Left ventricle myocardium inferior (tissue), 1 donor: Measurements from ENCODE around the gene PABPN1. TPM values are rescaled to one million over a fixed set of nuclear protein-coding genes. Genes with fewer than 3 reads are reported as not detected.

ENCODE experiments used
- DNase-seq: peaks from one replicate; pipeline ENCODE4 v3.0.0-alpha.2; 2020
- H3K27ac ChIP-seq: fragments of 200-600 bp; replicated peaks from 2 replicates; pipeline ENCODE4 v1.8.0; 2021
- H3K27me3 ChIP-seq: fragments of 200-600 bp; 2 replicates; pipeline ENCODE4 v1.8.0; 2021; ENCODE audit warnings: low read depth
- H3K36me3 ChIP-seq: fragments of 200-600 bp; 2 replicates; pipeline ENCODE4 v1.8.0; 2021
- H3K4me1 ChIP-seq: fragments of 200-600 bp; 2 replicates; pipeline ENCODE4 v1.8.0; 2021
- H3K4me3 ChIP-seq: fragments of 200-600 bp; 2 replicates; pipeline ENCODE4 v1.8.0; 2021; ENCODE audit warnings: mild to moderate bottlenecking, moderate library complexity
- H3K9me3 ChIP-seq: fragments of 200-600 bp; replicated peaks from 2 replicates; pipeline ENCODE4 v1.8.0; 2021
- intact Hi-C: fragments of 100-400 bp; cut with micrococcal nuclease; formaldehyde crosslinking; loops from one replicate; pipeline ENCODE4 v1.11.0; 2022
- total RNA-seq: library from RNA; stranded (reverse); fragmentation: NEBNext Ultra II Directional; extraction: Animal tissue kit (Norgen Biotek cat#: 25700); gene quantifications from one replicate; pipeline ENCODE4 v1.2.1, GENCODE V29; 2021
- TF ChIP-seq, protein P1 (sequence below): fragments of 200-600 bp; IDR thresholded peaks from 2 replicates; pipeline ENCODE4 v1.8.0; 2021; ENCODE audit warnings: antibody characterized with exemption, mild to moderate bottlenecking, borderline replicate concordance
- donor health status: DM: no; HTN: yes; CAD: no; lungs with severe emphysema.

Gene PABPN1
- total RNA-seq, 1 donor from 2014 or later = 71.2 TPM

DNA sequence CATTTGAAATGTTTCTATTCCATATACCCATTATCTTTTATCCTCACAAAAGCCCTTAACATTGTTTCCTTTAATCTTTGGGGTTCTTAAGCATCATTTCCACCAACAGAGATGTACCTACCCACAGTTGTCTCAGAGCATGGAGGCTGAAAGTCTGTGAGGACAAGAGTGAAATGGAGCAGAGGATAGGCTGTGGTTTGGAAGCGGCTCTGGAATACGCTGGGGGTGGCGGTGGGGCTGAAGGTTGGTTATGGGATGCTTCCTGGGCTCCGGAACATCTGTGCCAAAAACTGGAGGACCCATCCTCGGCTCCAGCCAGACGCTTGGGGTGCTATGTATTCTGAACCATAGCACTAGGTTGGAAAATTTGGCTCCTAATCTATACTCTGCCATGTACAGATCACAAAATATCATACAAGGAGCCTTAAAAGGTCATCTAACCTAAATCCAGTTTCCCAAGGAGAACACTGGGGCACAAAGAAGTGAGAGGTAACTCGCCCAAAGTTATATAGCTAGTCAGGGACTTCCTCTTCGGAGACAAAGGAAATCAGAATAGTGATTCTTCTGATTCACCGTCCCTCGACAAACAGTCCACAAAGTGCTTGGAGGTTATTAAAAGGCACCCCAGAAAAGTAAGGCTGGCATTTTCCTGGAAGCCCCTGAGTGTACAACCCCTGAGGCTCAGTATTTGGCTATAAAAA is 21.1 kb upstream of the PABPN1 start:
- no peaks in the 10 kb centered on the region for H3K9me3 ChIP-seq
- DNase-seq = no peak
- intact Hi-C loops = no loop called here
- peak overlapping the region; percentile 99 for H3K27ac ChIP-seq
- H3K27me3 ChIP-seq = no peaks in the 10 kb centered on the region
- TF ChIP-seq, protein P1, sequence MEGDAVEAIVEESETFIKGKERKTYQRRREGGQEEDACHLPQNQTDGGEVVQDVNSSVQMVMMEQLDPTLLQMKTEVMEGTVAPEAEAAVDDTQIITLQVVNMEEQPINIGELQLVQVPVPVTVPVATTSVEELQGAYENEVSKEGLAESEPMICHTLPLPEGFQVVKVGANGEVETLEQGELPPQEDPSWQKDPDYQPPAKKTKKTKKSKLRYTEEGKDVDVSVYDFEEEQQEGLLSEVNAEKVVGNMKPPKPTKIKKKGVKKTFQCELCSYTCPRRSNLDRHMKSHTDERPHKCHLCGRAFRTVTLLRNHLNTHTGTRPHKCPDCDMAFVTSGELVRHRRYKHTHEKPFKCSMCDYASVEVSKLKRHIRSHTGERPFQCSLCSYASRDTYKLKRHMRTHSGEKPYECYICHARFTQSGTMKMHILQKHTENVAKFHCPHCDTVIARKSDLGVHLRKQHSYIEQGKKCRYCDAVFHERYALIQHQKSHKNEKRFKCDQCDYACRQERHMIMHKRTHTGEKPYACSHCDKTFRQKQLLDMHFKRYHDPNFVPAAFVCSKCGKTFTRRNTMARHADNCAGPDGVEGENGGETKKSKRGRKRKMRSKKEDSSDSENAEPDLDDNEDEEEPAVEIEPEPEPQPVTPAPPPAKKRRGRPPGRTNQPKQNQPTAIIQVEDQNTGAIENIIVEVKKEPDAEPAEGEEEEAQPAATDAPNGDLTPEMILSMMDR = no peak
- peaks cover 12% of the 10 kb centered on the region for H3K36me3 ChIP-seq
- H3K4me3 ChIP-seq = peak overlapping the region; percentile 86
- H3K4me1 ChIP-seq = peaks cover 57% of the 10 kb centered on the region

DNA sequence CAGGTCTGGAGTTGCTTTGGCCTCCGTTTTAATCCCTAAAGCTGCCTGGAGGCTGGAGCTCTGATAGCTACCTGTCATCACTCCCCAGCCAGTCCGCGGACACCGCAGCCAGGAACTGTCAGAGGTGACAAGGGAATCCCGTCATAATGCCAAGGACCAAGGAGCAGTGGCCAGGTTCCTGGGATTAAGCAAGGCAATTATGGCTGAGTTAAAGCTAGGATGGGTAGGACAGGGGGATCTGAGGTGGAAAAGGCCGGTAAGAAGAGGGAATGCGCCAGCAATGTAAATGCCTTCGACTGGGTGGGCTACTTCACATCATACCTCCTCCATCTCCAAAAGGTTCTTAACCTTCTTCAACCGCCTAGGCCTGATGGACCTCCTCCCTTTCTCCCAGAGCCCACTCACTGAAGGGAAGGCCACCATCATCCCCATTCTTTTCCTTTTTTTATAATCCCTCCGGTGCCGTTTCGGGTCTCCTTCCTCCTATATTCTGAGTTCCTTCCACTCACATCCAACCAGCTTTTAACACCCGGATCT is 20.5 kb upstream of the PABPN1 start:
- Histone ChIP-seq H3K4me1 (peaks cover 55% of the 10 kb centered on the region), H3K27ac (peak overlapping the region; percentile 99), H3K27me3 (no peaks in the 10 kb centered on the region), H3K36me3 (peaks cover 12% of the 10 kb centered on the region), H3K9me3 (no peaks in the 10 kb centered on the region), H3K4me3 (peak overlapping the region; percentile 86)
- intact Hi-C loops = no loop called here
- TF ChIP-seq, protein P1 = no peak
- DNase-seq = peak; percentile 73

DNA sequence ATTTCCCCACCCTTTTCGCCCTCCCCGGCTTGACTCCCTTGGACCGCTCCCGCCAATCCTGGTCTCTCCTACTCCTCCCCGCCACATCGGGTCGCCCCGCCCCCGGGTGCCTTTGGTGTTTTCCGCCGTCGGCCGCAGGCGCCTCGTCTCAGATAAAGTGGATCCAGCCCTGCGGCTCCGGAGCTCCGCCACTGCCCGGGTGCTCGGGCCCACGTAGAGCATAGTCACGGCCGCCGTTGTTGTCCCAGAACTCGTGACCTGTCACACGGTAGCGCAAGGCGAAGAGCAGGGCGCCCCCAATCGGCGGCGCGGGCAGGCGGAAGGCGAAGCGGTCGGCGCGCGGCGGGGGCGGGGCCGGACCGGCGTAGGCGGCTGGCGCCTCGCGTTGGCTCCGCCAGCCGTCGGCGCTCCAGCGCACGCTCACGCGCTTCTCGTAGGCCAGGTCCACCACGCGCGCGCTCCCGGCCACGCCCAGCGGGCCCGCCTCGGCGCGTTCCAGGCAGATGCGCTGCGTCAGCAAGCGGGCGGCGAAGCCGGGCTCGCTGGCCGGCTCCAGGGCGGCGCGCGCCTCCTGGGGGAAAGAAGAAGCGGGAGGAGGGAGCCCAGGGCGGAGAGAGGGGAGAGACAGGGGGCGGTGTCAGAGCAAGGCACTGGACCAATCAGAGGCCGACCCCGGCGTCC is 19.8 kb upstream of the PABPN1 start:
- no peaks in the 10 kb centered on the region for H3K27me3 ChIP-seq
- H3K36me3 ChIP-seq = peaks cover 12% of the 10 kb centered on the region
- peak overlapping the region; percentile 86 for H3K4me3 ChIP-seq
- peaks cover 62% of the 10 kb centered on the region for H3K4me1 ChIP-seq
- DNase-seq = peak; percentile 98
- TF ChIP-seq, protein P1 = peak; percentile 83
- H3K9me3 ChIP-seq = no peaks in the 10 kb centered on the region
- H3K27ac ChIP-seq = peak overlapping the region; percentile 99
- intact Hi-C loops = no loop called here

DNA sequence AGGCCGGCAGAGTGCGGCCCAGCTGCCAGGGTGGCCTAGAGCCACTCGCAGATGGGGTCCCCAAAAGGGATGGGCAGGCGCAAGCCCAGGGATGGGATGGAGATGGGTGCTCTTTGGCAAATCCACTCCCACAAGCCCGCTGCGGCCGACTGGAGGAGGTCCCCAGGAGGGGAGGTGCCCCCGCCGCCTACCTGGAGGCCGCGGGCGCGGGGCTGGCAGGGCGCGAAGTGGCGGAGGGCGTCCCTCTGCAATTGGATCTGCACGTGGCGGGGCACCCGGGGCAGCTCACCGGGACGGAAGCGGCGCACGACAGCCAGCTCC is 19.3 kb upstream of the PABPN1 start:
- intact Hi-C loops = no loop called here
- Histone ChIP-seq H3K9me3 (no peaks in the 10 kb centered on the region), H3K36me3 (peaks cover 12% of the 10 kb centered on the region), H3K27me3 (no peaks in the 10 kb centered on the region), H3K4me3 (peak overlapping the region; percentile 86), H3K27ac (peak overlapping the region; percentile 99), H3K4me1 (peaks cover 65% of the 10 kb centered on the region)
- no peak for DNase-seq
- TF ChIP-seq, protein P1 = no peak

DNA sequence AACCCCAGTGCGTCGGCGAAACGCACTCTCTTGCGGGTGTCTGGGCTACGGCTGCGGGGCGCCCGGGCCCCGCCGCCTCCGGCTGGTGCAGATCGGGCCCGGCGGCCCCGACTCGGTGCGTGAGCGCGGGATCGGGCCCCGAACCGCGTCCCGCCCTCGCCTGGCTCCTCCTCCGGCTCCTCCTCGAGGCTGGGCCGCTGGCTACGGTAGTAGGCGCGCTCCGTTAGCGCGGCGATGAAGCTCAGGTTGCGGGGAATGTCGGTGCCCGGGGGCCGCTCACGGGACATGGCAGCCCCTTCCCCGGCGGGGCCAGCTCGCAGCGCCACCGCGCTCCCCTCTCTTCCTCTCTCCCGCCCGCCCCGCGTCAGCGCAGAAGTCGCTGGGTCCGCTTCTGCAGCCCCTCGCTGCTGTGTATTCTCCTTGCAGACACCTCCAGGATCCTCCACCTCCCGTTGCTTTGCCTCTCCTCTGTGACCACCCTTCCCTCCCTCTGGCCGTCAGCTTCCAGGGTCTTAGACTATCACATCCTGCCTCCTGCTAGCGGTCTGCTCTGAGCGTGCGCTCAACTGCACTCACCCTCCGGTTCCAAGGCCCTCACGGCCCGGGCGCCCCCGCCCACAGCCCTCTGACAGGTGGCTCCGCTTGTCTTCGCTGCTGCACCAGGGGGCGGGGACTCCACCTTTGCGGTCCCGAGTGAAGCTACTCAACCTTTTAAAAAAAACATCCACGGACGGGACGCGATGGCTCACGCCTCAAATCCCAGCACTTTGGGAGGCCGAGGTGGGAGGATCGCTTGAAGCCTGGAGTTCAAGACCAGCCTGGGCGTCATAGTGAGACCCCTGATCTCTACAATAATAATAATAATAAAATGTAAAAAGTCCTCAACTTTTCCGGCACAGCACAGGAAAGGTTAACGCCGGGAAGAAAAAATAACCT is 18.7 kb upstream of the PABPN1 start, which contains the start of gene PPP1R3E:
TSS of gene PPP1R3E (minus strand) at position 570 of the 936 bp plus-strand sequence. CDS start at position 287, 283 bp downstream.
- Histone ChIP-seq H3K27ac (peak within 1 kb of the TSS; percentile 99), H3K36me3 (peaks cover 10% of the 10 kb centered on the region), H3K9me3 (no peaks in the 10 kb centered on the region), H3K4me1 (peaks cover 67% of the 10 kb centered on the region), H3K4me3 (peak within 1 kb of the TSS; percentile 86), H3K27me3 (no peaks in the 10 kb centered on the region)
- peak; percentile 69 for DNase-seq
- intact Hi-C loops = no loop called here
- TF ChIP-seq, protein P1 = no peak
